GM21381 (cell line): ENCODE results near the gene IL1A.
"Not testable (repeated sequence)": the region's sequence is repeated elsewhere in the genome, so short reads cannot be mapped to it uniquely, and the experiment has no call there.

Source experiments
- ATAC-seq: cut with Tn5 transposase; IDR thresholded peaks from one replicate; pipeline ENCODE4 v1.9.1; 2021; ENCODE audit warnings: mild to moderate bottlenecking, moderate library complexity; ENCODE audit not compliant: unreplicated experiment

The IL1A gene

GRCh38 chr2:112784199-112785189 is at the start of gene IL1A:
Gene IL1A, minus strand, starts transcription at chr2:112784493. Its CDS starts 723 bp downstream, at chr2:112783770.
- ATAC-seq, result no peak

GRCh38 chr2:112833976-112834375 is 49.7 kb upstream of the IL1A start:
- ATAC-seq, result no peak

- ATAC-seq, result not testable (repeated sequence)
Measured at GRCh38 chr2:112833639-112833931, 49.3 kb upstream of the IL1A start.

GRCh38 chr2:112832841-112833638 is 48.7 kb upstream of the IL1A start:
- no peak for ATAC-seq

GRCh38 chr2:112831946-112832840 is 47.9 kb upstream of the IL1A start:
- ATAC-seq, result no peak

- ATAC-seq, result no peak
Measured at GRCh38 chr2:112831513-112831845, 47.2 kb upstream of the IL1A start.

- no peak for ATAC-seq
Measured at GRCh38 chr2:112830682-112831512, 46.6 kb upstream of the IL1A start.

- no peak for ATAC-seq
Measured at GRCh38 chr2:112829961-112830681, 45.8 kb upstream of the IL1A start.

GRCh38 chr2:112829101-112829960 is 45.0 kb upstream of the IL1A start:
- ATAC-seq, result no peak

GRCh38 chr2:112828251-112828691 is 44.0 kb upstream of the IL1A start:
- ATAC-seq, result no peak

- no peak for ATAC-seq
Measured at GRCh38 chr2:112827604-112828185, 43.4 kb upstream of the IL1A start.

- ATAC-seq, result no peak
Measured at GRCh38 chr2:112827009-112827408, 42.7 kb upstream of the IL1A start.

- ATAC-seq, result no peak
Measured at GRCh38 chr2:112825706-112826105, 41.4 kb upstream of the IL1A start.

- no peak for ATAC-seq
Measured at GRCh38 chr2:112824694-112825085, 40.4 kb upstream of the IL1A start.

GRCh38 chr2:112821682-112822081 is 37.4 kb upstream of the IL1A start:
- ATAC-seq, result peak; percentile 14

GRCh38 chr2:112821142-112821541 is 36.8 kb upstream of the IL1A start:
- ATAC-seq, result peak; percentile 75

GRCh38 chr2:112820343-112820742 is 36.0 kb upstream of the IL1A start:
- no peak for ATAC-seq

GRCh38 chr2:112819081-112819480 is 34.8 kb upstream of the IL1A start:
- ATAC-seq, result no peak
